GM12872 (cell line): ENCODE results near the gene OTOP3.

Source experiments
- CTCF ChIP-seq: IDR thresholded peaks from 3 replicates; pipeline ENCODE4 v1.5.1; 2011; ENCODE audit warnings: low read depth, mild to moderate bottlenecking, low read length, moderate library complexity; ENCODE audit not compliant: insufficient read depth

The OTOP3 gene

GRCh38 chr17:74935585-74936469 is at the start of gene OTOP3:
TSS of gene OTOP3 (plus strand) at chr17:74935898. CDS start at chr17:74935922, 24 bp downstream.
- no peak for TF ChIP-seq CTCF

- TF ChIP-seq CTCF: no peak
These were observed 47.2 kb upstream of the OTOP3 start for GRCh38 chr17:74888469-74888868.

GRCh38 chr17:74890554-74890953 is 45.1 kb upstream of the OTOP3 start:
- TF ChIP-seq CTCF: no peak

GRCh38 chr17:74892013-74892841 is 43.5 kb upstream of the OTOP3 start:
- TF ChIP-seq CTCF: no peak

GRCh38 chr17:74892974-74893911 is 42.5 kb upstream of the OTOP3 start, which contains the start of gene FADS6:
TSS of gene FADS6 (minus strand) at chr17:74893633. CDS start at chr17:74893595, 38 bp downstream.
- TF ChIP-seq CTCF: no peak

- TF ChIP-seq CTCF: no peak
These were observed 41.6 kb upstream of the OTOP3 start for GRCh38 chr17:74893936-74894671.
